ENCODE results near the gene KCNJ6. TPM values are rescaled to one million over a fixed set of nuclear protein-coding genes. Genes with fewer than 3 reads are reported as not detected.
"Not testable (repeated sequence)": the region's sequence is repeated elsewhere in the genome, so short reads cannot be mapped to it uniquely, and the experiment has no call there.

The KCNJ6 gene
- total RNA-seq, 2 experiments from 2014 or later = not detected

DNA sequence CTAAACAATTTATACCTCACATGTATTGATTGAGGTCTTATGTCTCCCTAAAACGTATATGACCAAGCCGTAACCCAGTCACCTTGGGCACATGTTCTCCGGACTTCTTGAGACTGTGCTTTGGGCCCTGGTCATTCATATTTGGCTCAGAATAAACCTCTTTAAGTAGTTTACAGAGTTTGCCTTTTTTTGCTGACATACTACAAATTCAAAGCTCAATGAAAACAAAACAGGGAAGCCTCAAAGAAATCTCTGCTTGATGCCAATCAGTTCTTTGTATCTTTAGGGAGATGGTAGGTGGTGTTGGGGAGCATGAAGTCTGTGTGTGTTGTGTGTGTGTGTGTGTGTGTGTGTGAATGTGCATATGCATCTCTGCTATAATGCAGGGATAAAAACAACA lies 247.0 kb downstream of the KCNJ6 start:
- ChIA-PET CTCF (no interaction called here), POLR2A (no interaction called here)
- Mint-ChIP-seq H3K36me3 (ENCODE audit: low read depth) (no peaks in the 10 kb centered on the region), H3K4me1 (ENCODE audit: low read depth) (no peaks in the 10 kb centered on the region), H3K27me3 (ENCODE audit: low read depth) (peaks cover 7% of the 10 kb centered on the region), H3K9me3 (ENCODE audit: insufficient read depth) (no peaks in the 10 kb centered on the region), H3K27ac (no peak overlapping the region), H3K4me3 (no peak overlapping the region)
- ATAC-seq (no peak), DNase-seq (no peak)

GRCh38 chr21:37668462-37669239 lies 247.6 kb downstream of the KCNJ6 start:
- Mint-ChIP-seq H3K27me3 (ENCODE audit: low read depth) (peaks cover 3% of the 10 kb centered on the region), H3K4me3 (no peak overlapping the region), H3K36me3 (ENCODE audit: low read depth) (no peaks in the 10 kb centered on the region), H3K4me1 (ENCODE audit: low read depth) (no peaks in the 10 kb centered on the region), H3K27ac (no peak overlapping the region), H3K9me3 (ENCODE audit: insufficient read depth) (no peaks in the 10 kb centered on the region)
- ATAC-seq (no peak), DNase-seq (no peak)
- POLR2A ChIA-PET = no interaction called here
- CTCF ChIA-PET = no interaction called here

- ChIA-PET CTCF (no interaction called here), POLR2A (no interaction called here)
- no peak for ATAC-seq
- DNase-seq = no peak
- no peaks in the 10 kb centered on the region for H3K4me1 Mint-ChIP-seq (ENCODE audit: low read depth)
- no peaks in the 10 kb centered on the region for H3K9me3 Mint-ChIP-seq (ENCODE audit: insufficient read depth)
- H3K27me3 Mint-ChIP-seq (ENCODE audit: low read depth) = peaks cover 3% of the 10 kb centered on the region
- no peak overlapping the region for H3K4me3 Mint-ChIP-seq
- no peaks in the 10 kb centered on the region for H3K36me3 Mint-ChIP-seq (ENCODE audit: low read depth)
- H3K27ac Mint-ChIP-seq = no peak overlapping the region
Measured at GRCh38 chr21:37667380-37667779, 248.9 kb downstream of the KCNJ6 start.

- ChIA-PET CTCF (interaction anchor here (1.3 kb wide), 1 partner anchor 9 kb away, joined by 5 read pairs; no protein-coding TSS in a partner anchor), POLR2A (no interaction called here)
- Mint-ChIP-seq H3K4me3 (no peak overlapping the region), H3K9me3 (ENCODE audit: insufficient read depth) (no peaks in the 10 kb centered on the region), H3K27me3 (ENCODE audit: low read depth) (peaks cover 3% of the 10 kb centered on the region), H3K27ac (no peak overlapping the region), H3K4me1 (ENCODE audit: low read depth) (no peaks in the 10 kb centered on the region), H3K36me3 (ENCODE audit: low read depth) (no peaks in the 10 kb centered on the region)
- ATAC-seq (no peak), DNase-seq (no peak)
Measured at GRCh38 chr21:37665230-37666024, 250.8 kb downstream of the KCNJ6 start.

GRCh38 chr21:37662227-37662626 lies 254.0 kb downstream of the KCNJ6 start:
- H3K36me3 Mint-ChIP-seq (ENCODE audit: low read depth); DNase-seq; POLR2A ChIA-PET; H3K27me3 Mint-ChIP-seq (ENCODE audit: low read depth); H3K4me3 Mint-ChIP-seq; ATAC-seq; H3K4me1 Mint-ChIP-seq (ENCODE audit: low read depth); CTCF ChIA-PET; H3K27ac Mint-ChIP-seq; H3K9me3 Mint-ChIP-seq (ENCODE audit: insufficient read depth): not testable (repeated sequence)

- Mint-ChIP-seq H3K9me3 (ENCODE audit: insufficient read depth) (no peaks in the 10 kb centered on the region), H3K4me1 (ENCODE audit: low read depth) (peaks cover 3% of the 10 kb centered on the region), H3K36me3 (ENCODE audit: low read depth) (no peaks in the 10 kb centered on the region), H3K27ac (no peak overlapping the region), H3K4me3 (no peak overlapping the region), H3K27me3 (ENCODE audit: low read depth) (no peaks in the 10 kb centered on the region)
- POLR2A ChIA-PET = no interaction called here
- no peak for ATAC-seq
- no peak for DNase-seq
- CTCF ChIA-PET = no interaction called here
Measured at GRCh38 chr21:37660709-37661108, 255.5 kb downstream of the KCNJ6 start.

- ATAC-seq = no peak
- Mint-ChIP-seq H3K4me1 (ENCODE audit: low read depth) (peaks cover 3% of the 10 kb centered on the region), H3K9me3 (ENCODE audit: insufficient read depth) (no peaks in the 10 kb centered on the region), H3K36me3 (ENCODE audit: low read depth) (no peaks in the 10 kb centered on the region), H3K27ac (no peak overlapping the region), H3K27me3 (ENCODE audit: low read depth) (no peaks in the 10 kb centered on the region), H3K4me3 (no peak overlapping the region)
- POLR2A ChIA-PET = no interaction called here
- CTCF ChIA-PET = no interaction called here
- no peak for DNase-seq
Measured at GRCh38 chr21:37659874-37660273, 256.4 kb downstream of the KCNJ6 start.

DNA sequence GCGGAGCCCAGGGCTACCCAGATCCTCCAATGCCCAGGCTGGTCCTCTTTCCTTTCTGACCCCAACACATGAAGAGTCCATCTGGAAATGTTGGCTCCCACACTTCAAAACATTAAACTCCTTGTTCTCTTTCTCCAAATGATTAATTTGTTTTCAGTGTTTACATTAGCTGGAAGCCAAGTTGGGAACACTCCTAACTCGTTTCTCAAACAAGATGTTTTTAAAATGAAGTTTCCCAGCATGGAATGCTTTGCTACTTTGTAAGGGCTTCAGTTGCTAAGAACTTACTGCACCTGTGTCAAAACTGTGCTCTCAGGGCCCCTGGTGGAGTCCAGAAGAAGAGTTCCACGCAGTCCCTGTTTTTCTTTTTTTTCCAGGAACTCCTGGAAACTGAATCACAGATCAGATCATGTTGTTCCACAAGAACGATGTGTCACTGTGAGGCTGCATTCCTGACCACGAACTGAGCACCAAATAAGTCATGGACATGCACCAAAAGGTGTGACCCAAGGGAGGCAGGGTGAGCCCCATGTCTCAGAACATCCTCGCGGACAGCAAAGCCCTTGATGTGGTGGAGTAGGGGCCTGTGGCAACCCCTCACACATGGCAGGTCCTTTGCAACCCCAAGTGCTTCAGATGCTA lies 257.3 kb downstream of the KCNJ6 start:
- peaks cover 3% of the 10 kb centered on the region for H3K4me1 Mint-ChIP-seq (ENCODE audit: low read depth)
- H3K27me3 Mint-ChIP-seq (ENCODE audit: low read depth) = no peaks in the 10 kb centered on the region
- no peak for ATAC-seq
- ChIA-PET CTCF (no interaction called here), POLR2A (no interaction called here)
- no peaks in the 10 kb centered on the region for H3K9me3 Mint-ChIP-seq (ENCODE audit: insufficient read depth)
- no peak overlapping the region for H3K4me3 Mint-ChIP-seq
- no peaks in the 10 kb centered on the region for H3K36me3 Mint-ChIP-seq (ENCODE audit: low read depth)
- no peak for DNase-seq
- H3K27ac Mint-ChIP-seq = no peak overlapping the region

DNA sequence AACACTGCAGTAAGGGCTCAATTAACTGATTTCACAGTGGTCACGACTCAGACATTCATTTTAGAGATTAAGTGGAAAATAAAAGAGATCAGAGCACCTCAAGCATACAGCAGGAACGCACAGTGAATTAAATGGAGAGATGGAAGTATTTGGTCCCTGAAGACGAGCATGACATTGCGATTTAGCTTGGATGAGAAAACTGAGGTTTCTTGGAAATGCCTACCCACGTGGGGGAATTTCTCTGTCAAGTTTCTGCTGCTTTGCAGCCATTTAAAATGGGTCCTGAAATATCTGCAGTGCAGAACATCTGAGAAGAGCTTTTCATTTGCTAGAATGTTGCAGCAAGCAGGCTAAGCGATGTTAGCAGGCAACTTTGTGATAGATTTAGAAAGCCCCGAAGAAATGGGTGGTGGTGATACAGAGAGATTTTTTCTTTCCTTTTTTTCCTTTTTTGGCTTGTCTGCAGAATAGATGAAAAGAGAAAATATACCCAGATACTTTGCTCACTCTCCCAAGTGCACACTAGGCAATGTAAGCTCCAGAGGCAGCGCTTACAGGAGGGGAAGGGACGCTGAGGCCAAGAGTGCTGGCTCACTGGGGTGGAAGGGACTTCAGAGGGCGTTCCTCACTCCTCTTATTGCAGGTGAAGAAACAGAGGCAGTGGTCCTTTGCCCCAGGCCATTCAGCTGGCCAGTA lies 258.0 kb downstream of the KCNJ6 start:
- ATAC-seq (no peak), DNase-seq (no peak)
- Mint-ChIP-seq H3K36me3 (ENCODE audit: low read depth) (no peaks in the 10 kb centered on the region), H3K4me1 (ENCODE audit: low read depth) (peaks cover 3% of the 10 kb centered on the region), H3K27ac (no peak overlapping the region), H3K27me3 (ENCODE audit: low read depth) (no peaks in the 10 kb centered on the region), H3K9me3 (ENCODE audit: insufficient read depth) (no peaks in the 10 kb centered on the region), H3K4me3 (no peak overlapping the region)
- POLR2A ChIA-PET = no interaction called here
- CTCF ChIA-PET = no interaction called here

DNA sequence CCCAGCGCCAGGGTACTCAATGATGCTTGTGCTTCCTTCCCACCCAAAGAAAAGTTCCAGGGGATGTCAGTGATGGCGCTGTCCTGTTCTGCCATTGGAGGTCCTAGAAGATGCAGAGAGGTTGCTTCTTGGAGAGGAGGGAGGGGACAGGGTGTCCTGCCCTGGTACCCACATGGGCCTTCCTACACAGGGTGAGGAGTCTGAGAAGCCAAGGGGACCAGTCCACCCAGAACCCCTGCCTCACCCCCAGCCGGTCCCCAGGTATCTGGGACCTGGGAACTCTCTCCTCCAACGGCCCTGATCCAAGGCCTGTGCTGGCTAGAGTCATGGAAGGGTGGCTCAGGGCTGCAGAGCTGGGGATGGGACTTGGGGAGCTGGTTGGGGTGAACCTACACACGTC lies 259.4 kb downstream of the KCNJ6 start:
- DNase-seq (no peak), ATAC-seq (no peak)
- Mint-ChIP-seq H3K9me3 (ENCODE audit: insufficient read depth) (no peaks in the 10 kb centered on the region), H3K36me3 (ENCODE audit: low read depth) (no peaks in the 10 kb centered on the region), H3K4me1 (ENCODE audit: low read depth) (peaks cover 3% of the 10 kb centered on the region), H3K27ac (no peak overlapping the region), H3K4me3 (no peak overlapping the region), H3K27me3 (ENCODE audit: low read depth) (no peaks in the 10 kb centered on the region)
- ChIA-PET POLR2A (no interaction called here), CTCF (no interaction called here)

GRCh38 chr21:37655611-37656300 lies 260.5 kb downstream of the KCNJ6 start:
- H3K4me1 Mint-ChIP-seq (ENCODE audit: low read depth) = peaks cover 3% of the 10 kb centered on the region
- H3K4me3 Mint-ChIP-seq = no peak overlapping the region
- H3K36me3 Mint-ChIP-seq (ENCODE audit: low read depth) = no peaks in the 10 kb centered on the region
- H3K27me3 Mint-ChIP-seq (ENCODE audit: low read depth) = no peaks in the 10 kb centered on the region
- no peak overlapping the region for H3K27ac Mint-ChIP-seq
- no peaks in the 10 kb centered on the region for H3K9me3 Mint-ChIP-seq (ENCODE audit: insufficient read depth)
- ChIA-PET CTCF (no interaction called here), POLR2A (interaction anchor here (0.6 kb wide), 1 partner anchor 75 kb away, joined by 5 read pairs; no protein-coding TSS in a partner anchor)
- DNase-seq (no peak), ATAC-seq (no peak)
